ENCODE data around the gene ECHS1. TPM values are rescaled to one million over a fixed set of nuclear protein-coding genes. Genes with fewer than 3 reads are reported as not detected.
A peak's percentile ranks its signal among the peaks of the same experiment; 100 is the strongest.

Gene ECHS1
- 10 to 100 TPM; 50.7 to 51.4 TPM for total RNA-seq

- ChIA-PET POLR2A (interaction anchor here (1.3 to 1.5 kb wide), 2 partner anchors 12 to 16 kb away, joined by 8 to 10 read pairs; no protein-coding TSS in a partner anchor), CTCF (interaction anchor here (0.8 to 1.2 kb wide), 3 partner anchors 12 to 44 kb away, joined by 3 to 5 read pairs (median 3); no protein-coding TSS in a partner anchor)
- no peaks in the 10 kb centered on the region for H3K27me3 Mint-ChIP-seq
- peaks cover 11% of the 10 kb centered on the region for H3K4me1 Mint-ChIP-seq (ENCODE audit: low read depth)
- H3K36me3 Mint-ChIP-seq (ENCODE audit: low read depth): peaks cover 5% of the 10 kb centered on the region
- peak within 1 kb of the TSS; percentile 78 for H3K4me3 Mint-ChIP-seq
- H3K27ac Mint-ChIP-seq: peak within 1 kb of the TSS; percentile 77
- no peaks in the 10 kb centered on the region for H3K9me3 Mint-ChIP-seq
- TF ChIP-seq, protein P1, sequence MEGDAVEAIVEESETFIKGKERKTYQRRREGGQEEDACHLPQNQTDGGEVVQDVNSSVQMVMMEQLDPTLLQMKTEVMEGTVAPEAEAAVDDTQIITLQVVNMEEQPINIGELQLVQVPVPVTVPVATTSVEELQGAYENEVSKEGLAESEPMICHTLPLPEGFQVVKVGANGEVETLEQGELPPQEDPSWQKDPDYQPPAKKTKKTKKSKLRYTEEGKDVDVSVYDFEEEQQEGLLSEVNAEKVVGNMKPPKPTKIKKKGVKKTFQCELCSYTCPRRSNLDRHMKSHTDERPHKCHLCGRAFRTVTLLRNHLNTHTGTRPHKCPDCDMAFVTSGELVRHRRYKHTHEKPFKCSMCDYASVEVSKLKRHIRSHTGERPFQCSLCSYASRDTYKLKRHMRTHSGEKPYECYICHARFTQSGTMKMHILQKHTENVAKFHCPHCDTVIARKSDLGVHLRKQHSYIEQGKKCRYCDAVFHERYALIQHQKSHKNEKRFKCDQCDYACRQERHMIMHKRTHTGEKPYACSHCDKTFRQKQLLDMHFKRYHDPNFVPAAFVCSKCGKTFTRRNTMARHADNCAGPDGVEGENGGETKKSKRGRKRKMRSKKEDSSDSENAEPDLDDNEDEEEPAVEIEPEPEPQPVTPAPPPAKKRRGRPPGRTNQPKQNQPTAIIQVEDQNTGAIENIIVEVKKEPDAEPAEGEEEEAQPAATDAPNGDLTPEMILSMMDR (IDR thresholded peaks at IDR 0.05): no peak
- ATAC-seq (peak; percentile 99), DNase-seq (peak; percentile 96)
- intact Hi-C loops (cut with micrococcal nuclease): no loop called here
These were observed at the start of gene ECHS1 for GRCh38 chr10:133373174-133374090. ECHS1 (minus strand) TSS chr10:133373354; CDS start chr10:133373333, 21 bp downstream.

GRCh38 chr10:133422223-133422806 lies 49.2 kb upstream of the ECHS1 start:
- intact Hi-C loops (cut with micrococcal nuclease): no loop called here
- TF ChIP-seq, protein P1 (IDR thresholded peaks at IDR 0.05): no peak
- POLR2A ChIA-PET: interaction anchor here (2.7 kb wide), 1 partner anchor 11 kb away, joined by 8 read pairs; no protein-coding TSS in a partner anchor
- Mint-ChIP-seq H3K4me1 (ENCODE audit: low read depth) (no peaks in the 10 kb centered on the region), H3K4me3 (no peak overlapping the region), H3K36me3 (ENCODE audit: low read depth) (peaks cover 9% of the 10 kb centered on the region), H3K9me3 (no peaks in the 10 kb centered on the region), H3K27ac (no peak overlapping the region), H3K27me3 (no peaks in the 10 kb centered on the region)
- CTCF ChIA-PET: interaction anchor here (1.7 to 1.9 kb wide), 2 partner anchors 16 to 93 kb away, joined by 5 read pairs; no protein-coding TSS in a partner anchor
- ATAC-seq (no peak), DNase-seq (no peak)

DNA sequence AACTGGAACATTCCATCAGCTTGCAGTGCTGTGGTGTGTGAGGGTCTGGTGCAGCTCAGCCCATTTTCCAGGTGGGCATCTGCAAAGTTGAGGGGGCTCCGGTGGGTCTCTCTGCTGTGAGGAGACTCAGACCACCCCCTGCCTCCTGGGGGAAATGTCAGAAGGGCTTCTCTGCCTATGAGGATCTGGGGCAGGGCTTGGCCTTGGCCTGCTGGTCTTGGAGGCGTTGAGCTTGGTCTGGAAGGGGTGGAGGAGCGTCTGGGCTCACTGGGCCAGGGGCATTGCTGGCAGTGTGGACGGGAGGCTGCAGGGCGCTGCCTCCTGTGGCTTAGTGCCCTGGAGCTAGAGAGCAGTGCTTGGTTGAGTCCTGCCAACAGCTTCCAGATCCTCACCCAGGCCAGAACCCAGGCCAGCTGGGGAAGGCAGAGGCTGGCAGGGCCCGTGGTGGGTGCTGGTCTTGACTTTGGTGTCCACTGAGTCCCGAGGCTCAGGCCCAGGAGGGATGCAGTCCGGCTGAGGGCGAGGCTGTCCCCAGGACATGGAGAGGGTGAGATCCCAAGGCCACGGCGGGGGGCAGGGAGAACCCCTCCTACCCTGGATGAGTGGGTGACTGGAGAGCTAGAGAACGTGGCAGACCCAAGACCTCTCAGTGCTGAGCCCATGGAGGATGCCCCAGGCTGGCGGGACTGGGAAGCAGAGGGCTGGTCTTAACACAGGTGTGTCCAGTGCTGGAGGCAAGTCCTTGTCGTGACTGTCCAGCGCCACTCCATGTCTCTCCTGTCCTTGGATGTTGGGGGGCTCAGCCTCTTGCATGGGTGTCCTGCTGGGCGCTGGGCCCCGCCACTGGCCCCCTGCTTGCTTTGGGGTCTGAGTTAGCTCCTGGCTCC lies 48.4 kb upstream of the ECHS1 start:
- CTCF ChIA-PET: interaction anchor here (0.6 to 1.9 kb wide), 4 partner anchors 16 to 114 kb away, joined by 3 to 5 read pairs (median 4); no protein-coding TSS in a partner anchor
- intact Hi-C loops (cut with micrococcal nuclease): no loop called here
- H3K27ac Mint-ChIP-seq: no peak overlapping the region
- H3K27me3 Mint-ChIP-seq: no peaks in the 10 kb centered on the region
- TF ChIP-seq, protein P1 (IDR thresholded peaks at IDR 0.05): no peak
- H3K9me3 Mint-ChIP-seq: no peaks in the 10 kb centered on the region
- no peaks in the 10 kb centered on the region for H3K4me1 Mint-ChIP-seq (ENCODE audit: low read depth)
- POLR2A ChIA-PET: interaction anchor here (2.7 kb wide), 1 partner anchor 10 kb away, joined by 8 read pairs; no protein-coding TSS in a partner anchor
- DNase-seq: no peak
- peaks cover 9% of the 10 kb centered on the region for H3K36me3 Mint-ChIP-seq (ENCODE audit: low read depth)
- ATAC-seq: no peak
- H3K4me3 Mint-ChIP-seq: no peak overlapping the region

DNA sequence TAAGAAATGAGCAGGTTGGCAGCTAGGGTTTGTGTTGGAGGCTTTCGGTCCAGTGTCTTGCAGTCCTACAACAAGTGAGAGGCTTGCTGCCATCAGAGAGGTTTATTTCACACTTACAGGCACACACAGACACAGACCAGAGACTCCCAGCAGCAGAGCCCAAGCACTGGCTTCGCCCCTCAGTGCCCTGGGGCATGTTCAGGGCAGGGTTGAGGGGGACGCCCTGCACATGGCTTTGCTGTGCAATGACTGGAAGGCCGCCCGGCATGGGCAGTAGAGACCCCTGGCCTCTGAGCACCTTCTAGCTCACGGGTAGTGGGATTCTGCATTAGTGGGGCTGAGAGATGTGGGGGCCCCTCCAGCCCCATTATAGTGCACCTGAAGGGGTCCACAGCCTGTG lies 47.4 kb upstream of the ECHS1 start:
- Mint-ChIP-seq H3K9me3 (peaks cover 2% of the 10 kb centered on the region), H3K27ac (no peak overlapping the region), H3K36me3 (ENCODE audit: low read depth) (peaks cover 15% of the 10 kb centered on the region), H3K27me3 (no peaks in the 10 kb centered on the region), H3K4me1 (ENCODE audit: low read depth) (no peaks in the 10 kb centered on the region), H3K4me3 (no peak overlapping the region)
- ChIA-PET POLR2A (interaction anchor here (1.1 to 2.7 kb wide), 2 partner anchors 9 to 18 kb away, joined by 3 to 8 read pairs; no protein-coding TSS in a partner anchor), CTCF (interaction anchor here (1.2 to 2.3 kb wide), 4 partner anchors 17 to 113 kb away, joined by 3 to 7 read pairs (median 5); no protein-coding TSS in a partner anchor)
- intact Hi-C loops (cut with micrococcal nuclease): no loop called here
- TF ChIP-seq, protein P1 (IDR thresholded peaks at IDR 0.05): no peak
- no peak for ATAC-seq
- no peak for DNase-seq

Data from activated CD8-positive, alpha-beta T cell treated with anti-CD3 and anti-CD28 coated beads for 36 hours (primary cell).